GM12875 (cell line): ENCODE measurements around the gene SWAP70.

ENCODE experiments used
- H3K4me3 ChIP-seq: one replicate; pipeline ENCODE4 v1.5.1; 2011; ENCODE audit warnings: low read depth, low read length, control low read depth
- TF ChIP-seq, protein P1 (sequence below): IDR thresholded peaks from 2 replicates; pipeline ENCODE4 v1.5.1; 2011; ENCODE audit warnings: low read depth, mild to moderate bottlenecking, control low read depth, inconsistent platforms, low read length, moderate library complexity, borderline replicate concordance; ENCODE audit not compliant: insufficient read depth

SWAP70 gene

DNA sequence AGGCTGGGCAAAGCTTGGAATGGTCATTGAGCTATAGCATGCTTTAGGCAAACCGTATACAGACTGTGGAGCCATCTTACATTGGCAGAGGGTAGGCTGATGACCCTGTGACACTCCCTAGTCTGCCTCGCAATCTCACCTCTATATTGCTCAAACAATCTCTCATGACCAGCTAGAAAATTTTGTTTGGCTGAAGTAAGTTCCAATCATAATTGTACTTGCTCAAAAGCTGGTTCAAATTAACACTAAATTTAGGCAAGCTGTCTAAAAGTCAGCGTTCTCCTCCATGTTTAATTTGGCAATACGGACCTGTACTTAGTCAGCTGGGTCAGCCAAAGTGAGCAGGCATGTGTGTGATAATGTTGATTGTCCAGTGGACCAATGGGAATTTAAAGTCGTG, 133.0 kb downstream of the SWAP70 start:
- H3K4me3 ChIP-seq: no peak overlapping the region
- TF ChIP-seq, protein P1, sequence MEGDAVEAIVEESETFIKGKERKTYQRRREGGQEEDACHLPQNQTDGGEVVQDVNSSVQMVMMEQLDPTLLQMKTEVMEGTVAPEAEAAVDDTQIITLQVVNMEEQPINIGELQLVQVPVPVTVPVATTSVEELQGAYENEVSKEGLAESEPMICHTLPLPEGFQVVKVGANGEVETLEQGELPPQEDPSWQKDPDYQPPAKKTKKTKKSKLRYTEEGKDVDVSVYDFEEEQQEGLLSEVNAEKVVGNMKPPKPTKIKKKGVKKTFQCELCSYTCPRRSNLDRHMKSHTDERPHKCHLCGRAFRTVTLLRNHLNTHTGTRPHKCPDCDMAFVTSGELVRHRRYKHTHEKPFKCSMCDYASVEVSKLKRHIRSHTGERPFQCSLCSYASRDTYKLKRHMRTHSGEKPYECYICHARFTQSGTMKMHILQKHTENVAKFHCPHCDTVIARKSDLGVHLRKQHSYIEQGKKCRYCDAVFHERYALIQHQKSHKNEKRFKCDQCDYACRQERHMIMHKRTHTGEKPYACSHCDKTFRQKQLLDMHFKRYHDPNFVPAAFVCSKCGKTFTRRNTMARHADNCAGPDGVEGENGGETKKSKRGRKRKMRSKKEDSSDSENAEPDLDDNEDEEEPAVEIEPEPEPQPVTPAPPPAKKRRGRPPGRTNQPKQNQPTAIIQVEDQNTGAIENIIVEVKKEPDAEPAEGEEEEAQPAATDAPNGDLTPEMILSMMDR: no peak

GRCh38 chr11:9797300-9797699, 133.4 kb downstream of the SWAP70 start:
- TF ChIP-seq, protein P1: no peak
- H3K4me3 ChIP-seq: no peak overlapping the region

GRCh38 chr11:9799886-9800285, 136.0 kb downstream of the SWAP70 start:
- H3K4me3 ChIP-seq: no peak overlapping the region
- TF ChIP-seq, protein P1: no peak

DNA sequence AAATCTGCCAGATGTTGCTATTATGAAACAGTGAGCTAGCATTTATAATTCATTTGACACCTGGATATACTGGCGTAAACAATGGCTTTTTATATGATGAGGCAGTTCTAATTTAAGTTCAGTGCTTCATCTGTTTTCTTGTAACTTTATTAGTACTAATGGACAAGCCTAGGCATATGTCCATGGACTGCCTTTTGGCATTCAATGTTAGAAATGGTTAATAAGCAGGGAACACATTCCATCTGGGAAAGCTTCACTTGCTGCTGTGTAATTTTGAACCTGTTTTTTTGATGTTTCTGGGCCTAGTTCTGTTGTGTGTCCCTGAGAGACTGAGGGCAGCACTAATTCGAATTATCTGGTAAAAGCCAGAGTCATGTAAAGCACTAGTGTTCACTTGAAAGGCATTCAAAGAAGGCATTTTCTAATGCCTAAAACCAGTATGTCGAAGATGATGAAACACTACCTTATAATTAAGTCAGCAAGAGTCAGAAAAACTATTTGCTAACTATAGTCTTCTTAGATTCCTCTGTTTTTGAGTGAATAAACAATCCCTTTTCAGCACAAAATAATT, 138.5 kb downstream of the SWAP70 start:
- TF ChIP-seq, protein P1: no peak
- H3K4me3 ChIP-seq: no peak overlapping the region
